Transverse colon (tissue), 4 donors: Measurements from ENCODE around the gene SLC46A1.

Source experiments
- EP300 ChIP-seq: sonication (generic); formaldehyde crosslinking; IDR thresholded peaks from one replicate; pipeline ENCODE4 v1.6.1; 2017; ENCODE audit warnings: antibody characterized with exemption, low read depth
- POLR2A ChIP-seq: fragments of 450-650 bp; IDR thresholded peaks from one replicate; pipeline ENCODE4 v1.6.1; 2016; ENCODE audit warnings: antibody characterized with exemption, mild to moderate bottlenecking, moderate library complexity
- POLR2AphosphoS5 ChIP-seq, 3 donors: sonication (generic); formaldehyde crosslinking; IDR thresholded peaks; one replicate each; pipeline ENCODE4 v1.6.1; 2016; ENCODE audit warnings: antibody characterized with exemption in 3 of 3
- TF ChIP-seq, protein P1 (sequence below), 5 experiments: fragments of 200-600 bp in 3 of 5; fragments of 450-650 bp in 2 of 5; sonication (generic) in 3 of 5; IDR thresholded peaks; 1 replicate in 2 of 5; 2 replicates in 3 of 5; pipeline ENCODE4 v1.5.1; 2016 to 2017; ENCODE audit warnings: antibody characterized with exemption in 5 of 5, inconsistent platforms in 3 of 5, mild to moderate bottlenecking in 2 of 5, moderate library complexity in 1 of 5

DNA sequence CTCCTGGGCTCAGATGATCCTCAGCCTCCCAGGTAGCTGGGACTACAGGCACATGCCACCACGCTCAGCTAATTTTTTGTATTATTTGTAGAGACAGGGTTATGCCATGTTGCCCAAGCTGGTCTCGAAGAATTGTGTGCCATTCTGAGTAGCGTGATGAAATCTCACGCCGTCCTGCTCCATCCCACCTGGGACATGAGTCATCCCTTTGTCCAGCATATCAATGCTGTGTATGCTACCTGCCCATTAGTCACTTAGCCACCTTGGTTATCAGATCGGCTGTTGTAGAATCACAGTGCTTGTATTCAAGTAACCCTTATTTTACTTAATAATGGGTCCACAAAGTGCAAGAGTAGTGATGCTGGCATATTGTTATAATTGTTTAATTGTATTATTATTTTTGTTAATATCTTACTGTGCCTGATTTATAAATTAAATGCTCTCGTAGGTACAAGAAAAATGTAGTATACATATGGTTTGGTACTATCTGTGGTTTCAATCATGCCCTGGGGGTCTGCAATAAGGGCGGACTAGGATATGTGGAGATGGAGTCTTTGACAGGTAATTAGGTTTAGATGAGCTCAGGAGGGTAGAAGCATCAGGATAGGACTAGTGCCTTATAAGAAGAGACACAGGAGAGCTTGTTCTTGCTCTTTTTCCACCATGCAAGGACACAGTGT lies 40.8 kb upstream of the SLC46A1 start:
- TF ChIP-seq POLR2AphosphoS5 (IDR thresholded peaks at IDR 0.05) (no peak), POLR2A (no peak), EP300 (no peak)
- TF ChIP-seq, protein P1, sequence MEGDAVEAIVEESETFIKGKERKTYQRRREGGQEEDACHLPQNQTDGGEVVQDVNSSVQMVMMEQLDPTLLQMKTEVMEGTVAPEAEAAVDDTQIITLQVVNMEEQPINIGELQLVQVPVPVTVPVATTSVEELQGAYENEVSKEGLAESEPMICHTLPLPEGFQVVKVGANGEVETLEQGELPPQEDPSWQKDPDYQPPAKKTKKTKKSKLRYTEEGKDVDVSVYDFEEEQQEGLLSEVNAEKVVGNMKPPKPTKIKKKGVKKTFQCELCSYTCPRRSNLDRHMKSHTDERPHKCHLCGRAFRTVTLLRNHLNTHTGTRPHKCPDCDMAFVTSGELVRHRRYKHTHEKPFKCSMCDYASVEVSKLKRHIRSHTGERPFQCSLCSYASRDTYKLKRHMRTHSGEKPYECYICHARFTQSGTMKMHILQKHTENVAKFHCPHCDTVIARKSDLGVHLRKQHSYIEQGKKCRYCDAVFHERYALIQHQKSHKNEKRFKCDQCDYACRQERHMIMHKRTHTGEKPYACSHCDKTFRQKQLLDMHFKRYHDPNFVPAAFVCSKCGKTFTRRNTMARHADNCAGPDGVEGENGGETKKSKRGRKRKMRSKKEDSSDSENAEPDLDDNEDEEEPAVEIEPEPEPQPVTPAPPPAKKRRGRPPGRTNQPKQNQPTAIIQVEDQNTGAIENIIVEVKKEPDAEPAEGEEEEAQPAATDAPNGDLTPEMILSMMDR (IDR thresholded peaks at IDR 0.05) = no peak
